SK-N-MC (cell line): ENCODE data around the gene TAC1.
"Not testable (repeated sequence)": the region's sequence is repeated elsewhere in the genome, so short reads cannot be mapped to it uniquely, and the experiment has no call there.

Source experiments
- DNase-seq: peaks from one replicate; pipeline ENCODE4 v3.0.0-alpha.2; 2011; ENCODE audit warnings: low read depth, low spot score
- H3K27ac ChIP-seq: fragments of 200-600 bp; sonication (generic); 2 replicates; pipeline ENCODE4 v1.5.1; 2016; ENCODE audit warnings: mixed run types
- H3K36me3 ChIP-seq: fragments of 200-600 bp; sonication (generic); 2 replicates; pipeline ENCODE4 v1.6.1; 2017; ENCODE audit warnings: antibody characterized with exemption, low read length, mixed read lengths; ENCODE audit not compliant: insufficient read depth
- H3K4me3 ChIP-seq: fragments of 200-600 bp; sonication (generic); 2 replicates; pipeline ENCODE4 v1.5.1; 2016
- H3K9ac ChIP-seq: fragments of 200-600 bp; sonication (generic); 2 replicates; pipeline ENCODE4 v1.8.0; 2017; ENCODE audit warnings: mixed run types, mixed read lengths; ENCODE audit not compliant: insufficient read length
- H3K9me3 ChIP-seq: fragments of 200-600 bp; sonication (generic); 2 replicates; pipeline ENCODE4 v1.6.1; 2017; ENCODE audit warnings: low read depth, mild to moderate bottlenecking, antibody characterized with exemption, low read length, moderate library complexity, mixed read lengths
- EZH2 ChIP-seq: fragments of 200-600 bp; sonication (generic); IDR thresholded peaks from one replicate; pipeline ENCODE4 v1.6.1; 2017; ENCODE audit warnings: antibody characterized with exemption
- FOXP2 ChIP-seq: optimal IDR thresholded peaks from 2 replicates; pipeline ENCODE3; 2011; ENCODE audit warnings: mild to moderate bottlenecking, moderate library complexity; ENCODE audit not compliant: insufficient read depth; ENCODE audit errors: extremely low read length, control extremely low read depth
- POLR2AphosphoS5 ChIP-seq: IDR thresholded peaks from 2 replicates; pipeline ENCODE4 v1.6.1; 2012; ENCODE audit warnings: mild to moderate bottlenecking, low read depth, low read length, borderline replicate concordance

Gene TAC1

GRCh38 chr7:97734255-97734654 lies 2.4 kb downstream of the TAC1 start:
- H3K36me3 ChIP-seq, result no peaks in the 10 kb centered on the region
- no peak for DNase-seq
- TF ChIP-seq EZH2 (no peak), POLR2AphosphoS5 (no peak), FOXP2 (no peak)
- no peak overlapping the region for H3K9ac ChIP-seq
- no peaks in the 10 kb centered on the region for H3K9me3 ChIP-seq
- H3K27ac ChIP-seq, result no peak overlapping the region
- no peak overlapping the region for H3K4me3 ChIP-seq

GRCh38 chr7:97735075-97735474 lies 3.2 kb downstream of the TAC1 start:
- Histone ChIP-seq H3K9me3 (no peaks in the 10 kb centered on the region), H3K27ac (no peak overlapping the region), H3K4me3 (no peak overlapping the region), H3K9ac (no peak overlapping the region), H3K36me3 (no peaks in the 10 kb centered on the region)
- DNase-seq, result no peak
- TF ChIP-seq EZH2 (no peak), FOXP2 (no peak)

- no peak overlapping the region for H3K9ac ChIP-seq
- H3K9me3 ChIP-seq, result no peaks in the 10 kb centered on the region
- H3K27ac ChIP-seq, result no peak overlapping the region
- DNase-seq, result no peak
- H3K4me3 ChIP-seq, result no peak overlapping the region
- TF ChIP-seq POLR2AphosphoS5 (no peak), EZH2 (no peak), FOXP2 (no peak)
- no peaks in the 10 kb centered on the region for H3K36me3 ChIP-seq
Measured at GRCh38 chr7:97748482-97748881, 16.6 kb downstream of the TAC1 start.

GRCh38 chr7:97751566-97751965 lies 19.7 kb downstream of the TAC1 start:
- Histone ChIP-seq H3K27ac (no peak overlapping the region), H3K36me3 (no peaks in the 10 kb centered on the region), H3K4me3 (no peak overlapping the region), H3K9ac (no peak overlapping the region), H3K9me3 (no peaks in the 10 kb centered on the region)
- no peak for DNase-seq
- no peak for TF ChIP-seq POLR2AphosphoS5
- no peak for TF ChIP-seq FOXP2
- no peak for TF ChIP-seq EZH2

- no peak for TF ChIP-seq EZH2
- DNase-seq, result no peak
- Histone ChIP-seq H3K36me3 (no peaks in the 10 kb centered on the region), H3K9me3 (no peaks in the 10 kb centered on the region), H3K27ac (no peak overlapping the region), H3K9ac (no peak overlapping the region), H3K4me3 (no peak overlapping the region)
Measured at GRCh38 chr7:97752215-97752614, 20.3 kb downstream of the TAC1 start.

- no peak overlapping the region for H3K9ac ChIP-seq
- no peak overlapping the region for H3K4me3 ChIP-seq
- no peak for TF ChIP-seq EZH2
- TF ChIP-seq FOXP2, result no peak
- TF ChIP-seq POLR2AphosphoS5, result no peak
- no peak overlapping the region for H3K27ac ChIP-seq
- DNase-seq, result no peak
- no peaks in the 10 kb centered on the region for H3K9me3 ChIP-seq
- H3K36me3 ChIP-seq, result no peaks in the 10 kb centered on the region
Measured at GRCh38 chr7:97757824-97758223, 25.9 kb downstream of the TAC1 start.

GRCh38 chr7:97770850-97771249 lies 39.0 kb downstream of the TAC1 start:
- Histone ChIP-seq H3K36me3 (no peaks in the 10 kb centered on the region), H3K9me3 (no peaks in the 10 kb centered on the region), H3K9ac (no peak overlapping the region), H3K4me3 (no peak overlapping the region), H3K27ac (no peak overlapping the region)
- DNase-seq, result no peak
- no peak for TF ChIP-seq EZH2
- no peak for TF ChIP-seq POLR2AphosphoS5
- no peak for TF ChIP-seq FOXP2

GRCh38 chr7:97771576-97771975 lies 39.7 kb downstream of the TAC1 start:
- TF ChIP-seq FOXP2, result no peak
- H3K9ac ChIP-seq, result no peak overlapping the region
- no peak overlapping the region for H3K4me3 ChIP-seq
- no peak overlapping the region for H3K27ac ChIP-seq
- H3K9me3 ChIP-seq, result no peaks in the 10 kb centered on the region
- no peaks in the 10 kb centered on the region for H3K36me3 ChIP-seq
- no peak for DNase-seq

- H3K4me3 ChIP-seq, result no peak overlapping the region
- H3K9ac ChIP-seq, result no peak overlapping the region
- TF ChIP-seq POLR2AphosphoS5 (no peak), EZH2 (no peak), FOXP2 (no peak)
- no peaks in the 10 kb centered on the region for H3K36me3 ChIP-seq
- no peak for DNase-seq
- H3K9me3 ChIP-seq, result no peaks in the 10 kb centered on the region
- no peak overlapping the region for H3K27ac ChIP-seq
Measured at GRCh38 chr7:97772045-97772901, 40.4 kb downstream of the TAC1 start.

GRCh38 chr7:97786398-97786797 lies 54.5 kb downstream of the TAC1 start:
- H3K9me3 ChIP-seq, H3K27ac ChIP-seq, H3K9ac ChIP-seq, H3K4me3 ChIP-seq, DNase-seq, H3K36me3 ChIP-seq: not testable (repeated sequence)
